HepG2 (cell line): Measurements from ENCODE around the gene TLE5. TPM values are rescaled to one million over a fixed set of nuclear protein-coding genes. Genes with fewer than 3 reads are reported as not detected.

Experiments
- AKAP8 ChIP-seq: sonication (generic); formaldehyde crosslinking; IDR thresholded peaks from 2 replicates; pipeline ENCODE4 v1.5.1; 2020; ENCODE audit warnings: mild to moderate bottlenecking, missing genetic modification reagents
- FOXC1 ChIP-seq: sonication (generic); formaldehyde crosslinking; IDR thresholded peaks from 2 replicates; pipeline ENCODE4 v1.8.0; 2022; ENCODE audit warnings: mild to moderate bottlenecking, missing genetic modification reagents, borderline replicate concordance
- HNRNPLL ChIP-seq: fragments of 200-400 bp; formaldehyde crosslinking; IDR thresholded peaks from 2 replicates; pipeline ENCODE4 v1.6.1; 2017; ENCODE audit warnings: mild to moderate bottlenecking, low read depth, low read length; ENCODE audit not compliant: poor library complexity, severe bottlenecking
- MAFG ChIP-seq: sonication (generic); formaldehyde crosslinking; IDR thresholded peaks from 2 replicates; pipeline ENCODE4 v1.5.1; 2020; ENCODE audit warnings: mild to moderate bottlenecking, missing genetic modification reagents
- MTA1 ChIP-seq: sonication (generic); formaldehyde crosslinking; IDR thresholded peaks from 2 replicates; pipeline ENCODE4 v1.4.0; 2020; ENCODE audit warnings: missing genetic modification reagents, mild to moderate bottlenecking, borderline replicate concordance
- REXO4 ChIP-seq: sonication (generic); formaldehyde crosslinking; IDR thresholded peaks from 2 replicates; pipeline ENCODE4 v1.8.0; 2022; ENCODE audit warnings: missing genetic modification reagents, mild to moderate bottlenecking, borderline replicate concordance
- RFX5 ChIP-seq: IDR thresholded peaks from 2 replicates; pipeline ENCODE4 v1.6.1; 2011; ENCODE audit warnings: low read depth, low read length, improper control_type of control experiment
- SMAD9 ChIP-seq: sonication (generic); formaldehyde crosslinking; IDR thresholded peaks from 2 replicates; pipeline ENCODE4 v1.5.1; 2020; ENCODE audit warnings: mild to moderate bottlenecking, missing genetic modification reagents
- SP1 ChIP-seq, 2 experiments: fragments of 450-650 bp in 1 of 2; sonication (generic) in 1 of 2; formaldehyde crosslinking in 1 of 2; IDR thresholded peaks; 2 replicates each; pipeline versions ENCODE4 v1.4.0 to v1.6.1; 2016 to 2020; ENCODE audit warnings: missing genetic modification reagents in 1 of 2
- SP140L ChIP-seq: sonication (generic); formaldehyde crosslinking; IDR thresholded peaks from 2 replicates; pipeline ENCODE4 v1.4.0; 2020; ENCODE audit warnings: missing genetic modification reagents, borderline replicate concordance
- TBX2 ChIP-seq: sonication (generic); formaldehyde crosslinking; IDR thresholded peaks from 2 replicates; pipeline ENCODE4 v1.5.0; 2020; ENCODE audit warnings: missing genetic modification reagents, mild to moderate bottlenecking, borderline replicate concordance
- THYN1 ChIP-seq: sonication (generic); formaldehyde crosslinking; IDR thresholded peaks from 2 replicates; pipeline ENCODE4 v1.8.1; 2023; ENCODE audit warnings: low read depth, mild to moderate bottlenecking, moderate library complexity, missing genetic modification reagents, borderline replicate concordance
- XRCC5 ChIP-seq: fragments of 200-400 bp; formaldehyde crosslinking; optimal IDR thresholded peaks from 2 replicates; pipeline ENCODE3; 2017; ENCODE audit warnings: mild to moderate bottlenecking, low read length
- ZBTB7B ChIP-seq: sonication (generic); formaldehyde crosslinking; IDR thresholded peaks from 2 replicates; pipeline ENCODE4 v1.4.0; 2020; ENCODE audit warnings: missing genetic modification reagents
- ZNF329 ChIP-seq: sonication (generic); formaldehyde crosslinking; IDR thresholded peaks from 2 replicates; pipeline ENCODE4 v1.9.0; 2021; ENCODE audit warnings: low read depth, mild to moderate bottlenecking, missing genetic modification reagents
- ZNF430 ChIP-seq: sonication (generic); formaldehyde crosslinking; IDR thresholded peaks from 2 replicates; pipeline ENCODE4 v1.9.0; 2021; ENCODE audit warnings: mild to moderate bottlenecking, missing genetic modification reagents
- ZNF556 ChIP-seq: sonication (generic); formaldehyde crosslinking; IDR thresholded peaks from 2 replicates; pipeline ENCODE4 v1.4.0; 2020; ENCODE audit warnings: mild to moderate bottlenecking, missing genetic modification reagents, borderline replicate concordance
- ZNF558 ChIP-seq: sonication (generic); formaldehyde crosslinking; IDR thresholded peaks from 2 replicates; pipeline ENCODE4 v1.9.0; 2022; ENCODE audit warnings: mild to moderate bottlenecking, missing genetic modification reagents, borderline replicate concordance
- ZNF850 ChIP-seq: sonication (generic); formaldehyde crosslinking; conservative IDR thresholded peaks from 2 replicates; pipeline ENCODE4 v1.9.0; 2021; ENCODE audit warnings: mild to moderate bottlenecking, missing genetic modification reagents
- ZSCAN9 ChIP-seq: IDR thresholded peaks from 2 replicates; pipeline ENCODE4 v1.6.1; 2016; ENCODE audit warnings: borderline replicate concordance
- polyA plus RNA-seq, 8 experiments: library from polyadenylated mRNA; depleted of rRNA in 3 of 8; stranded (reverse) in 7 of 8; unstranded in 1 of 8; fragments of >200 nt; fragmentation: Illumina TruSeq in 4 of 8; extraction: Trizol in 4 of 8; gene quantifications; 2 replicates each; pipeline versions ENCODE4 v1.2.1 to v1.2.3, GENCODE V29; 2011 to 2016; ENCODE audit warnings: low read depth in 4 of 8, missing spikeins in 1 of 8, mixed read lengths in 1 of 8; ENCODE audit not compliant: insufficient read depth in 1 of 8
- total RNA-seq, 5 experiments: library from RNA; depleted of rRNA; stranded (reverse); fragments of >200 nt; fragmentation: Illumina TruSeq; extraction: Trizol; gene quantifications; 2 replicates each; pipeline ENCODE4 v1.2.3, GENCODE V29; 2016; ENCODE audit warnings: low read depth in 1 of 5
- TF ChIP-seq, protein P1 (sequence below): sonication (generic); formaldehyde crosslinking; IDR thresholded peaks from 2 replicates; pipeline ENCODE4 v1.4.0; 2020; ENCODE audit warnings: missing genetic modification reagents, borderline replicate concordance
- TF ChIP-seq, protein P2 (sequence below): sonication (generic); formaldehyde crosslinking; IDR thresholded peaks from 2 replicates; pipeline ENCODE4 v1.4.0; 2020; ENCODE audit warnings: mild to moderate bottlenecking, missing genetic modification reagents
- TF ChIP-seq, protein P3 (sequence below): sonication (generic); formaldehyde crosslinking; IDR thresholded peaks from 2 replicates; pipeline ENCODE4 v1.4.0; 2020; ENCODE audit warnings: mild to moderate bottlenecking, missing genetic modification reagents, borderline replicate concordance

The TLE5 gene
- total and polyA plus RNA-seq, 2 of the 13 experiments (the other 11 are each of a cell fraction or from before 2014, with no cell fraction given): 62.8 to 189 TPM

DNA sequence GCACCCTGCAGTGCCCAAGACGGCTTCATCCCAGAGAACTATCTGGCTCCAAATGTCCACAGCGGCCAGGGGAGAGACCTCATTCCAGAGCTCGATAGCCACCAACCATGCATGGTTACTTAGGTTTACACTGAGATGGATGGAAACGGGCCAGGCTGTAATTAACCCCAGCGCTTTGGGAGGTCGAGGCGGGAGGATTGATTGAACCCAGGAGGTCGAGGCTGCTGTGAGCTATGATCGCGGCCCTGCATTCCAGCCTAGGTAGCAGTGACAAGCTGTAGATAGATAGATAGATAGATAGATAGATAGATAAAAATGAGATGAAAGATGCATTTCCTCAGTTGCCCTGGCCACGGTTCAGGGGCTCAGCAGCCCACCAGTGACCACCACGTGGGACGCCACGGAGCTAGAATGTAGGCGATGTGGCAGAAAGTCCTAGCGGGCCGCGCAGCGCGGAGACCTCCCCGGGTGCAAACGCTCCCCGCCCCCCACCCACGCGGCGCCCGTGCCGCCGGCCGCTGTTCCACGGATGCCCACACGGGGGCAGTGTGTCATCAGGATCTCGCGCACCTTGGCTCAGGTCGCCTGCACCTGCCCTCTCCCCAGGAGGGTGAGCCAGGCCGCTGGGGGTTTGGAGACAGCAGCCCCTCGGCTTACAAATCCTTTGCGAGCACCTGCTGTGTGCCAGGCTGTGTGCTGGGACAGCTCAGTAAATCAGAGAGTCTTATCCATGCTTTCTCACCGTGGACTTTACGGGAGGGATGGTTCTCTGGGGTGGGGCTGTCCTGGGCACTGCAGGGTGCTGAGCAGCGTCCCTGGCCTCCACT is 13.5 kb upstream of the TLE5 start (continued):
- TF ChIP-seq XRCC5 (peak; percentile 31), REXO4 (CRISPR knock-in tag) (no peak), RFX5 (no peak), ZNF558 (CRISPR knock-in tag) (no peak), MAFG (no peak), ZNF430 (CRISPR knock-in tag) (no peak), SP140L (no peak), THYN1 (CRISPR knock-in tag) (no peak), ZNF556 (CRISPR knock-in tag) (no peak), ZBTB7B (CRISPR knock-in tag) (no peak), SMAD9 (CRISPR knock-in tag) (no peak), ZNF329 (CRISPR knock-in tag) (peak; percentile 76; the same call in 1 of the 2 replicates), ZSCAN9 (no peak), SP1 (IDR thresholded peaks at IDR 0.05) (no peak), SP1 (CRISPR knock-in tag; IDR thresholded peaks at IDR 0.05) (no peak), FOXC1 (CRISPR knock-in tag) (no peak), TBX2 (CRISPR knock-in tag) (no peak), HNRNPLL (no peak), AKAP8 (no peak), MTA1 (CRISPR knock-in tag) (no peak), ZNF850 (CRISPR knock-in tag) (no peak)
- TF ChIP-seq, protein P1, sequence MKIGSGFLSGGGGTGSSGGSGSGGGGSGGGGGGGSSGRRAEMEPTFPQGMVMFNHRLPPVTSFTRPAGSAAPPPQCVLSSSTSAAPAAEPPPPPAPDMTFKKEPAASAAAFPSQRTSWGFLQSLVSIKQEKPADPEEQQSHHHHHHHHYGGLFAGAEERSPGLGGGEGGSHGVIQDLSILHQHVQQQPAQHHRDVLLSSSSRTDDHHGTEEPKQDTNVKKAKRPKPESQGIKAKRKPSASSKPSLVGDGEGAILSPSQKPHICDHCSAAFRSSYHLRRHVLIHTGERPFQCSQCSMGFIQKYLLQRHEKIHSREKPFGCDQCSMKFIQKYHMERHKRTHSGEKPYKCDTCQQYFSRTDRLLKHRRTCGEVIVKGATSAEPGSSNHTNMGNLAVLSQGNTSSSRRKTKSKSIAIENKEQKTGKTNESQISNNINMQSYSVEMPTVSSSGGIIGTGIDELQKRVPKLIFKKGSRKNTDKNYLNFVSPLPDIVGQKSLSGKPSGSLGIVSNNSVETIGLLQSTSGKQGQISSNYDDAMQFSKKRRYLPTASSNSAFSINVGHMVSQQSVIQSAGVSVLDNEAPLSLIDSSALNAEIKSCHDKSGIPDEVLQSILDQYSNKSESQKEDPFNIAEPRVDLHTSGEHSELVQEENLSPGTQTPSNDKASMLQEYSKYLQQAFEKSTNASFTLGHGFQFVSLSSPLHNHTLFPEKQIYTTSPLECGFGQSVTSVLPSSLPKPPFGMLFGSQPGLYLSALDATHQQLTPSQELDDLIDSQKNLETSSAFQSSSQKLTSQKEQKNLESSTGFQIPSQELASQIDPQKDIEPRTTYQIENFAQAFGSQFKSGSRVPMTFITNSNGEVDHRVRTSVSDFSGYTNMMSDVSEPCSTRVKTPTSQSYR: peak; percentile 79
- TF ChIP-seq, protein P2, sequence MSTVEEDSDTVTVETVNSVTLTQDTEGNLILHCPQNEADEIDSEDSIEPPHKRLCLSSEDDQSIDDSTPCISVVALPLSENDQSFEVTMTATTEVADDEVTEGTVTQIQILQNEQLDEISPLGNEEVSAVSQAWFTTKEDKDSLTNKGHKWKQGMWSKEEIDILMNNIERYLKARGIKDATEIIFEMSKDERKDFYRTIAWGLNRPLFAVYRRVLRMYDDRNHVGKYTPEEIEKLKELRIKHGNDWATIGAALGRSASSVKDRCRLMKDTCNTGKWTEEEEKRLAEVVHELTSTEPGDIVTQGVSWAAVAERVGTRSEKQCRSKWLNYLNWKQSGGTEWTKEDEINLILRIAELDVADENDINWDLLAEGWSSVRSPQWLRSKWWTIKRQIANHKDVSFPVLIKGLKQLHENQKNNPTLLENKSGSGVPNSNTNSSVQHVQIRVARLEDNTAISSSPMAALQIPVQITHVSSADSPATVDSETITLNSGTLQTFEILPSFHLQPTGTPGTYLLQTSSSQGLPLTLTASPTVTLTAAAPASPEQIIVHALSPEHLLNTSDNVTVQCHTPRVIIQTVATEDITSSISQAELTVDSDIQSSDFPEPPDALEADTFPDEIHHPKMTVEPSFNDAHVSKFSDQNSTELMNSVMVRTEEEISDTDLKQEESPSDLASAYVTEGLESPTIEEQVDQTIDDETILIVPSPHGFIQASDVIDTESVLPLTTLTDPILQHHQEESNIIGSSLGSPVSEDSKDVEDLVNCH (CRISPR knock-in tag): no peak
- TF ChIP-seq, protein P3, sequence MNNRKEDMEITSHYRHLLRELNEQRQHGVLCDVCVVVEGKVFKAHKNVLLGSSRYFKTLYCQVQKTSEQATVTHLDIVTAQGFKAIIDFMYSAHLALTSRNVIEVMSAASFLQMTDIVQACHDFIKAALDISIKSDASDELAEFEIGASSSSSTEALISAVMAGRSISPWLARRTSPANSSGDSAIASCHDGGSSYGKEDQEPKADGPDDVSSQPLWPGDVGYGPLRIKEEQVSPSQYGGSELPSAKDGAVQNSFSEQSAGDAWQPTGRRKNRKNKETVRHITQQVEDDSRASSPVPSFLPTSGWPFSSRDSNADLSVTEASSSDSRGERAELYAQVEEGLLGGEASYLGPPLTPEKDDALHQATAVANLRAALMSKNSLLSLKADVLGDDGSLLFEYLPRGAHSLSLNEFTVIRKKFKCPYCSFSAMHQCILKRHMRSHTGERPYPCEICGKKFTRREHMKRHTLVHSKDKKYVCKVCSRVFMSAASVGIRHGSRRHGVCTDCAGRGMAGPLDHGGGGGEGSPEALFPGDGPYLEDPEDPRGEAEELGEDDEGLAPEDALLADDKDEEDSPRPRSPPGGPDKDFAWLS: no peak
